DOHH2 (cell line): ENCODE results near the gene PAPLN.

Source experiments
- H3F3A ChIP-seq: fragments of 200-600 bp; sonication (generic), shearing (Covaris generic); 2 replicates; pipeline ENCODE4 v1.6.0; 2016; ENCODE audit warnings: antibody characterized with exemption, mild to moderate bottlenecking; ENCODE audit not compliant: control insufficient read depth, insufficient read depth
- H3K27ac ChIP-seq: fragments of 200-600 bp; sonication (generic); 2 replicates; pipeline ENCODE4 v1.5.1; 2014; ENCODE audit warnings: low read depth, mild to moderate bottlenecking, low read length, moderate library complexity
- H3K27me3 ChIP-seq: fragments of 200-600 bp; sonication (generic); 2 replicates; pipeline ENCODE4 v1.6.1; 2014; ENCODE audit warnings: mild to moderate bottlenecking, low read length, mixed read lengths; ENCODE audit not compliant: control insufficient read depth
- H3K36me3 ChIP-seq: fragments of 200-600 bp; sonication (generic); 2 replicates; pipeline ENCODE4 v1.6.1; 2014; ENCODE audit warnings: mild to moderate bottlenecking, low read length, moderate library complexity, mixed read lengths; ENCODE audit not compliant: control insufficient read depth
- H3K4me1 ChIP-seq: fragments of 200-600 bp; sonication (generic); 2 replicates; pipeline ENCODE4 v1.6.1; 2014; ENCODE audit warnings: mild to moderate bottlenecking, low read length, mixed read lengths; ENCODE audit not compliant: control insufficient read depth
- H3K4me2 ChIP-seq: fragments of 200-600 bp; sonication (generic); 2 replicates; pipeline ENCODE4 v1.6.0; 2014; ENCODE audit warnings: mild to moderate bottlenecking, low read length, moderate library complexity
- H3K4me3 ChIP-seq: fragments of 200-600 bp; sonication (generic); 2 replicates; pipeline ENCODE4 v1.5.1; 2014; ENCODE audit warnings: mild to moderate bottlenecking, low read length, mixed read lengths
- H3K79me2 ChIP-seq: fragments of 200-600 bp; sonication (generic); 2 replicates; pipeline ENCODE4 v1.6.1; 2014; ENCODE audit warnings: mild to moderate bottlenecking, low read length, mixed read lengths; ENCODE audit not compliant: control insufficient read depth
- H3K9me2 ChIP-seq: fragments of 200-600 bp; sonication (generic); replicated peaks from 2 replicates; pipeline ENCODE4 v1.6.1; 2014; ENCODE audit warnings: mild to moderate bottlenecking, low read length, mixed read lengths; ENCODE audit not compliant: control insufficient read depth
- H3K9me3 ChIP-seq: fragments of 200-600 bp; sonication (generic); 2 replicates; pipeline ENCODE4 v1.6.1; 2014; ENCODE audit warnings: antibody characterized with exemption, low read length, mixed read lengths; ENCODE audit not compliant: control insufficient read depth, insufficient read depth
- H4K20me1 ChIP-seq: fragments of 200-600 bp; sonication (generic); 2 replicates; pipeline ENCODE4 v1.6.0; 2014; ENCODE audit warnings: low read depth, mild to moderate bottlenecking, antibody characterized with exemption, low read length, moderate library complexity; ENCODE audit not compliant: control insufficient read depth, insufficient read depth
- EZH2phosphoT487 ChIP-seq: fragments of 200-600 bp; sonication (generic); IDR thresholded peaks from 2 replicates; pipeline ENCODE4 v1.6.1; 2017; ENCODE audit warnings: borderline replicate concordance, mild to moderate bottlenecking, antibody characterized with exemption, low read length, moderate library complexity, mixed read lengths
- TF ChIP-seq, protein P1 (sequence below): fragments of 200-600 bp; sonication (generic); IDR thresholded peaks from one replicate; pipeline ENCODE4 v1.5.1; 2014; ENCODE audit warnings: antibody characterized with exemption, mild to moderate bottlenecking, low read depth, low read length; ENCODE audit not compliant: poor library complexity, severe bottlenecking

Gene PAPLN

GRCh38 chr14:73207615-73208014 is 29.7 kb upstream of the PAPLN start:
- H3K27ac ChIP-seq: no peak overlapping the region
- H3K4me1 ChIP-seq: no peaks in the 10 kb centered on the region
- H3F3A ChIP-seq: no peaks in the 10 kb centered on the region
- no peaks in the 10 kb centered on the region for H4K20me1 ChIP-seq
- TF ChIP-seq, protein P1, sequence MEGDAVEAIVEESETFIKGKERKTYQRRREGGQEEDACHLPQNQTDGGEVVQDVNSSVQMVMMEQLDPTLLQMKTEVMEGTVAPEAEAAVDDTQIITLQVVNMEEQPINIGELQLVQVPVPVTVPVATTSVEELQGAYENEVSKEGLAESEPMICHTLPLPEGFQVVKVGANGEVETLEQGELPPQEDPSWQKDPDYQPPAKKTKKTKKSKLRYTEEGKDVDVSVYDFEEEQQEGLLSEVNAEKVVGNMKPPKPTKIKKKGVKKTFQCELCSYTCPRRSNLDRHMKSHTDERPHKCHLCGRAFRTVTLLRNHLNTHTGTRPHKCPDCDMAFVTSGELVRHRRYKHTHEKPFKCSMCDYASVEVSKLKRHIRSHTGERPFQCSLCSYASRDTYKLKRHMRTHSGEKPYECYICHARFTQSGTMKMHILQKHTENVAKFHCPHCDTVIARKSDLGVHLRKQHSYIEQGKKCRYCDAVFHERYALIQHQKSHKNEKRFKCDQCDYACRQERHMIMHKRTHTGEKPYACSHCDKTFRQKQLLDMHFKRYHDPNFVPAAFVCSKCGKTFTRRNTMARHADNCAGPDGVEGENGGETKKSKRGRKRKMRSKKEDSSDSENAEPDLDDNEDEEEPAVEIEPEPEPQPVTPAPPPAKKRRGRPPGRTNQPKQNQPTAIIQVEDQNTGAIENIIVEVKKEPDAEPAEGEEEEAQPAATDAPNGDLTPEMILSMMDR: no peak
- no peak for TF ChIP-seq EZH2phosphoT487
- no peaks in the 10 kb centered on the region for H3K27me3 ChIP-seq
- peaks cover 52% of the 10 kb centered on the region for H3K36me3 ChIP-seq
- no peaks in the 10 kb centered on the region for H3K79me2 ChIP-seq
- no peaks in the 10 kb centered on the region for H3K9me2 ChIP-seq
- H3K4me3 ChIP-seq: no peak overlapping the region
- no peak overlapping the region for H3K4me2 ChIP-seq
- H3K9me3 ChIP-seq: peaks cover 15% of the 10 kb centered on the region

GRCh38 chr14:73208390-73208789 is 28.9 kb upstream of the PAPLN start:
- Histone ChIP-seq H3K27me3 (no peaks in the 10 kb centered on the region), H3K36me3 (peaks cover 60% of the 10 kb centered on the region)

GRCh38 chr14:73208846-73209245 is 28.5 kb upstream of the PAPLN start:
- no peak for TF ChIP-seq EZH2phosphoT487
- Histone ChIP-seq H3K9me3 (peaks cover 15% of the 10 kb centered on the region), H3K9me2 (no peaks in the 10 kb centered on the region), H3K4me1 (no peaks in the 10 kb centered on the region), H4K20me1 (no peaks in the 10 kb centered on the region), H3K4me3 (no peak overlapping the region), H3F3A (no peaks in the 10 kb centered on the region), H3K36me3 (peaks cover 64% of the 10 kb centered on the region), H3K27me3 (no peaks in the 10 kb centered on the region), H3K79me2 (no peaks in the 10 kb centered on the region), H3K4me2 (no peak overlapping the region), H3K27ac (no peak overlapping the region)

More at GRCh38 chr14:73208390-73208789, 28.9 kb upstream of the PAPLN start:
- no peak overlapping the region for H3K27ac ChIP-seq
- TF ChIP-seq, protein P1: no peak
- no peak for TF ChIP-seq EZH2phosphoT487
- no peak overlapping the region for H3K4me2 ChIP-seq
- no peaks in the 10 kb centered on the region for H4K20me1 ChIP-seq
- H3K9me3 ChIP-seq: peaks cover 15% of the 10 kb centered on the region
- no peaks in the 10 kb centered on the region for H3K4me1 ChIP-seq
- H3F3A ChIP-seq: no peaks in the 10 kb centered on the region
- no peak overlapping the region for H3K4me3 ChIP-seq
- H3K9me2 ChIP-seq: no peaks in the 10 kb centered on the region
- no peaks in the 10 kb centered on the region for H3K79me2 ChIP-seq

- no peaks in the 10 kb centered on the region for H3K4me1 ChIP-seq
- no peak overlapping the region for H3K27ac ChIP-seq
- no peak overlapping the region for H3K4me2 ChIP-seq
- H3F3A ChIP-seq: no peaks in the 10 kb centered on the region
- no peaks in the 10 kb centered on the region for H4K20me1 ChIP-seq
- TF ChIP-seq, protein P1: no peak
- no peak for TF ChIP-seq EZH2phosphoT487
- H3K9me3 ChIP-seq: peaks cover 15% of the 10 kb centered on the region
- peaks cover 63% of the 10 kb centered on the region for H3K36me3 ChIP-seq
- no peaks in the 10 kb centered on the region for H3K27me3 ChIP-seq
- H3K79me2 ChIP-seq: no peaks in the 10 kb centered on the region
- no peak overlapping the region for H3K4me3 ChIP-seq
- H3K9me2 ChIP-seq: no peaks in the 10 kb centered on the region
These were observed 27.4 kb upstream of the PAPLN start for GRCh38 chr14:73209953-73210352.
